A204.1 (cell line): Measurements from ENCODE around the gene SPATA45.
"Not testable (repeated sequence)": the region's sequence is repeated elsewhere in the genome, so short reads cannot be mapped to it uniquely, and the experiment has no call there.

ENCODE experiments used
- FAIRE-seq: peaks from 2 replicates; lab custom pipeline; 2012; peaks lifted over from hg19 to GRCh38; lab: Jason Lieb, UNC

The SPATA45 gene

DNA sequence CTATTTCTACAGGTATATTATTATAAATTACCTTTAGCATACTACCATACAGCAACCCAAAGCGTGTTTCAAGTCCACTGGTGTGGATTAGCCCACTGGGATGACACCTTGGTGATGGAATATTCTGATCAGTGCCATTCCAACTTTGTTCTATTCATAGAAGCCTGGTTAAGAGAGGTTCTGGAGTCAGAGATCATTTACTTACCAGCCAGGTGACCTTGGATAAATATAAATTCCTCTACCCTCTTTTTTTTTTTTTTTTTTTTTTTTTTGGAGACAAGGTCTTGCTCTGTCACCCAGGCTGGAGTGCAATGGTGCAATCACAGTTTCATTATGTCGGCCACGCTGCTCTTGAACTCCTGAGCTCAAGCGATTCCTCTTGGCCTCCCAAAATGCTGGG lies at the start of gene SPATA45:
TSS of gene SPATA45 (minus strand) at position 101 of the 400 bp plus-strand sequence. CDS start 11,500 bp downstream, outside the sequence.
- no peak for FAIRE-seq

DNA sequence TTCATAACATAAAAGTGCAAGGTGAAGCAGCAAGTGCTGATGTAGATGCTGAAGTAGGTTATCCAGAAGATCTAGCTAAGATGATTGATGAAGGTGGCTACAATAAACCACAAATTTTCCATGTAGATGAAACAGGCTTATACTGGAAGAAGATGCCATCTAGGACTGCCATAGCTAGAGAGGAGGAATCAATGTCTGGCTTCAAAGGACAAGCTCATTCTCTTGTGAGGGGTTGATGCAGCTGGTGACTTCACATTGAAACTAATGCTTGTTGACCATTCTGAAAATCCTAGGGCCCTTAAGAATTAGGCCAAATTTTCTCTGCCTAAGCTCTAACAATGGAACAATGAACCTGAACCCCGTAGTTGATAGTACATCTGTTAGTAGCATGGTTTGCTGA lies 44.7 kb upstream of the SPATA45 start:
- FAIRE-seq = no peak

DNA sequence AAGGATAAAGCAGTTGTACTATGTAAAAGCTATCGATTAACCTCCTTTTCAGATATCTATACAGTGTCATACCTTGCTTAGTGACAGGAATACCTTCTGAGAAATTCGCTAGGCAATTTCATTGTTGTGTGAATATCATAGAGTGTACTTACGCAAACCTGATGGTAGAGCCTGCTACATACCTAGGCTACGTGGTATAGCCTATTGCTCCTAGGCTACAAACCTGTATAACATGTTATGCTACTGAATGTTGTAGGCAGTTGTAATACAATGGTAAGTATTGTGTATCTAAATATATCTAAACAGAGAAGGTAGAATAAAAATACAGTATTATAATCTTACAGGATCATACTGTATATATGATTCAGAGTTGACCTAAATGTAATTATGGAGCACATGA lies 37.1 kb upstream of the SPATA45 start:
- FAIRE-seq = no peak

DNA sequence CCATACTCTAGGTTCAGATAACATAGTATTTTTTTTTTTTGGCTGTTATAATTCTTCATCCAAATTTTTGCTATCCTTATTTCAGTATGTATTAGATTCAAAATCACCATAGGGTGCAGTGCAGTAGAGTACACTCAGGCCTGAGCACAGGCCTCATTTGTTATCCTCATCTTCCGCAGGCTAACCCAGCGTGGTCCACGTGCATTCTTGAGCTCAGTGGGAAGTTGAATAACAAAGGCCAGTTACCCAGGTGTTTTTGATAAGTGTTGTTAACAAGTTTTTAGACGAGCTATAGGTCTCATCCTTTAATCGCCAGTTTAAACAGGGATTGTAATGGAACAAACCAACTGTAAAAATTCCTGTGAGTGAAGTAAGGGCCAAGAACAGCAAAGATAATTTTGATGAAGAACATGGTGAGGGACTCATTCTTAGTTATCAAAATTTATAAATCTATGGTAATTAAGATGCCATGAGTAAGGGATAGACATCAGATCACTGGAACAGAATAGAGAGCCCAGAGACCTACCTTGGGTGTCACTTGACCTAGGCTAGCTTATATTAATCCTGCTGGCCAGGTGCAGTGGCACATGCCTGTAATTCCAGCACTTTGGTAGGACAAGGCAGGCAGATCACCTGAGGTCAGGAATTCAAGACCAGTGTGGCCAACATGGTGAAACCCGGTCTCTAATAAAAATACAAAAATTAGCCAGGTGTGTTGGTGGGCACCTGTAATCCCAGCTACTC lies 32.7 kb upstream of the SPATA45 start:
- no peak for FAIRE-seq

DNA sequence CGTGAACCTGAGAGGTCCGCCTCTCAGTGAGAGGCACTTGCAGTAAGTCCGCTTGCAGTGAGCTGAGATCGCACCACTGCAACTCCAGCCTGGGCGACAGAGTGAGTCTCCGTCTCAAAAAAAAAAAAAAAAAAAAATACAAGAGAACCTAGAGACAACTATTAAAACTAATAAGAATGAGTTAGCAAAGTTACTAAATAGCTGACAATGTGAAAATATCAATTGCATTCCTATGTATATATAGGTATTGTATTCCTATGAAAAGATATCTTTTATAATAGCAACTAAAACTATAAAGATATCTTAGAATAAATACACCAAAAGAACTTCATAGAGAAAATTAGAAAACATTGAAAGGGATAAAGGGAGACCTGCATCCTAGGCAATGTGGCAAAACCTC lies 31.0 kb upstream of the SPATA45 start:
- FAIRE-seq = no peak

DNA sequence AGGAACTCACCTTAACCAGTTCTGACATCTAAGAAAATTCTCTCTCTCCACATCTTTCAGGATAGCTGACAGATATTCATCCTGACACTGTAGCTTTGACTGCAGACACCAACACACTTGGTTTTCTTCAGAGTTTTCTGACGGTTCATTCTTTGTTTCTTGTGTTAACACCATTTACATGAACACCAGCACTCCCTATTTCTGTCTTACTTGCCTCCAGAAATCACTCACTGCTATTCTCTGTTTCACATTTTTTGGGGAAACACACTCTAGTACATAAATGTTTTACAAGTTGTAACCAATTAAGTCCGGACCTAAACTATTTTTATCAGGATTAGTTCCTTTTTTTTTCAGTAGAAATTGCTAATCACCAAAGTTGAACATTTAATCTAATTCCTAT lies 26.1 kb upstream of the SPATA45 start:
- no peak for FAIRE-seq

DNA sequence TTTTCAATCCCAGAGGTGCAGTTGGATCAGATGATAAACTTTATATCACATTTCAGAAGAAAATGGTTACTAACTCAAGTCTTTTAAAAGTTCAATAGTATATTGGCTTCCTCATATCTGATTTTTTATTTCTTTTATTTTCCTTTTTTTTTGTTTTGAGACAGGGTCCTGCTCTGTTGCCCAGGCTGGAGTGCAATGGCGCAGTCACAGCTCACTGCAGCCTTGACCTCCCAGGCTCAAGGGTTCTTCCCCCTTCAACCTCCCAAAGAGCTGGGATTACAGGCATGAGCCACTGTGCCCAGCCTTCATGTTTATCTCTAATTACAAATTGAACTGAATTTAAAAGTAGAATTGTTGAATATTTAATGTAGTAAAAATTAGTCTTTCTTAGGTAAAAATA lies 24.5 kb upstream of the SPATA45 start:
- no peak for FAIRE-seq

DNA sequence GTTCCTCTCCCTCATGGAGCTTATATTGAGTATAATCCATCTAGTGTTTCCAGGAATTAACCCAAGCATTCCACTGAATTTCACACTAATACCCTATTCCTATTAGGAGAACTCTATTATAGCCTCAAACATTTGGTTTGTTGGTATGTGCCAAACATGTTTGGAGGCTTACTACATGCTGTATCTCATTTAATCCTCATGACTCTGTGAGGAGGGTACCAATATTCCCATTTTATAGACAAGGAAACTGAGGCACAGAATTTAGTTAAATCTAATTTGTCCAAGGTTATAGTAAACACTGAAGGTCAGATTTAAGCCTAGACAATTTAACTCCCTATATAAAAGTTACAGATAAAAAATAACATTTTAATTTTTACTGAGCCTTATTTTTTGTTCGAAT lies 19.7 kb upstream of the SPATA45 start:
- no peak for FAIRE-seq

DNA sequence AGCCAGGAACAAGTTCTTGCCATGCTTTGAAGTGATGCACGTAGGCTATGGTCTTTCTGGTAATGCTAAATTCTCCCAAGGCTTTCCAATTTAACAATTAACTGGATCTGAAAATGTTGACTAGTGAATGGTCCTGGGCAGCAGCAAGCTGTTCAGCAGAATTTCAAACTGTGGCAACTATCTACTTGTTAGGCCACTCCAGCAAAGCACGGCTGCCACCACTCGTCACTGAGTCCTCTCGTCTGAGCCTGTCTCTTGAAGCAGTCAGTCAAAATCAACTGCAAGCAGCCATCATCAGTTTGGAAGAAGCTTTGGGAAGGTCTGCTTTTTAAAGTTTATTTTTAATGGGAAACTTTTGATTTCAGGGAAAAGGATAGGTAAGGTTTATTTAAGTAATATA lies 16.8 kb upstream of the SPATA45 start:
- FAIRE-seq = no peak

DNA sequence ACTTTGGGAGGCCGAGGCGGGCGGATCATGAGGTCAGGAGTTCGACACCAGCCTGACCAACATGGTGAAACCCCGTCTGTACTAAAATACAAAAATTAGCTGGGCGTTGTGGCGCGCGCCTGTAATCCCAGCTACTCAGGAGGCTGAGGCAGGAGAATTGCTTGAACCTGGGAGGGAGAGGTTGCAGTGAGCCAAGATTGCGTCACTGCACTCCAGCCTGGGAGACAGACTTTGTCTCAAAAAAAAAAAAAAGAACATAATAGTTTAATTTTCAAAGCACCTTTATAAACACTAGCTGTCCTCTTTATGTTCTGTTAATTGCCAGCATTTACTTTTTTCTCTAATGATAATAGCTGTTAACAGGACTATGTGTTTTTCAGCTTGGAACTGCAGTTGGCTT lies 15.9 kb upstream of the SPATA45 start:
- FAIRE-seq = not testable (repeated sequence)

DNA sequence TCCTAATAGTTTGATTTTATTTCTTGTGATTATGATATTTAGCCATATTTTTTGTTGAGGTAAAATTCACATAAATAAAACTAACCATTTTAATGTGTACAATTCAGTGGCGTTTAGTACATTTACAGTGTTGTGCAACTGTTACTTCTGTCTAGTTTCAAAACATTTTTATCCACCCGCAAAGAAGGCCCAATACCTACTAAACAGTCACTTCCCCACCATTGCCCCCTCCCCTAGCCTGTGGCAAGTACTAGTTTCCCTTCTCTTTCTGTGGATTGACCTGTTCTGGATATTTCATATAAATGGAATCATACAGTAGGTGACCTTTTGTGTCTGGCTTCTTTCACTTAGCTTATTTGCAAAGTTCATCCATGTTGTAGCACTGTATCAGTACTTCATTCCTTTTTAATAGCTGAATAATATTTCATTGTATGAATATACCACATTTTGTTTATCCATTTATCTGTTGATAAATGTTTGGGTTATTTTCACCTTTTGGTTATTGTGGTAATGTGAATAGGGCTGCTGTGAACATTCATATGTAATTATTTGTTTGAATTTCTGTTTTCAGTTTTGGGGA lies 14.8 kb upstream of the SPATA45 start:
- no peak for FAIRE-seq

DNA sequence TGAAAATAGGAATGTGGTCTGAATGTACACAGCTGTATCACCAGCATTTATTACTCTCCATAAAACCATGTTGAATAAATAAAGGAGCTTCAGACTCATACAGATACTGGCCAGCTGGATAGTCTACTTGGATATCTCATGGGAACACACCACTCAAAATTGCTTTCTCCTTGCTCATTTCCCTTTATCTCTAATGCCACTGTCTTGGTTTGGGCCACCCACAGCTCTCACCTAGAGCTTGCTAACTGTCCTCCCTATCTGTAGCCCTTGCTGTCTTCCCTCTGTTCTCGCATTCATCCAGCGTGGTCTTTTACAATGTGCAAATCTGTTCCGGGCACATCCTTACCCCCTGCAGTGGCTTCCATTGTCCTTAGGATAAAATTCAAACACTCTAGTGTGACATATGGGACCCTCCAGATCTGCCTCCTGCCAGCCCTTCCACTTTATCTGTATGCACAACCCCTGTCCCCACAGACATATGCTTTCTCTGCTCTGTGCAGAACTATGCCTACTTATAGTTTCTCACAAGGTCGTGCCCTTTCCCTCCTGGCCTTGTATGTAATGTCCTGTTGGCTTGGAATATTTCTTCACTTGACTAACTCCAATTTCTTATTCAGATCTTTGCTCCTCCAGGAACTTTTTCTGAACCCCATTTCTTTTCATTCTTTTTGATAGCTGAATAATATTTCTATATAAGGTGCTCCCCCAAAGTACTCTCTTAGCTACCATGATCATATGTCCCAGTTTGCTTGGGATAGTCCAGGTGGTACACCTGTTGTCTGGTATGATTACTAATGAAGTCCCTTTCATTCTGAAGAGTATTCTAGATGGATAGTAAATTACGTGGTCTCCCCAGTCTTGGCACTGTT lies 13.5 kb upstream of the SPATA45 start:
- FAIRE-seq = no peak

DNA sequence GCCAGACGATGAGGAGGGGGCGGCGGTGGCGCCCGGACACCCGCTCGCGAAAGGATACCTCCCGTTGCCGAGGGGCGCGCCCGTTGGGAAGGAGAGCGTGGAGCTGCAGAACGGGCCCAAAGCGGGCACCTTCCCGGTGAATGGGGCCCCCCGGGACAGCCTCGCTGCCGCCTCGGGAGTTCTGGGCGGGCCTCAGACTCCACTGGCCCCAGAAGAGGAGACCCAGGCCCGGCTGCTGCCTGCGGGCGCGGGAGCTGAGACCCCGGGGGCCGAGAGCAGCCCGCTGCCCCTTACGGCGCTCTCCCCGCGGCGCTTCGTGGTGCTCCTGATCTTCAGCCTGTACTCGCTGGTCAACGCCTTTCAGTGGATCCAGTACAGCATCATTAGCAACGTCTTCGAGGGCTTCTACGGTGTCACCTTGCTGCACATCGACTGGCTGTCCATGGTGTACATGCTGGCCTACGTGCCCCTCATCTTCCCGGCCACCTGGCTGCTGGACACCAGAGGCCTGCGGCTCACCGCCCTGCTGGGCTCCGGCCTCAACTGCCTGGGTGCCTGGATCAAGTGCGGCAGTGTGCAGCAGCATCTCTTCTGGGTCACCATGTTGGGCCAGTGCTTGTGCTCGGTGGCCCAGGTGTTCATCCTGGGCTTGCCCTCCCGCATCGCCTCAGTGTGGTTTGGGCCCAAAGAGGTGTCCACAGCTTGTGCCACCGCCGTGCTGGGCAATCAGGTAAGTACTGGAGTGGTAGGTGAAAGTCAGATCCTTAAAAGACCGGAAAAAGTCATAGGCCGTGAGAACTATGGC lies 11.2 kb upstream of the SPATA45 start:
- no peak for FAIRE-seq

DNA sequence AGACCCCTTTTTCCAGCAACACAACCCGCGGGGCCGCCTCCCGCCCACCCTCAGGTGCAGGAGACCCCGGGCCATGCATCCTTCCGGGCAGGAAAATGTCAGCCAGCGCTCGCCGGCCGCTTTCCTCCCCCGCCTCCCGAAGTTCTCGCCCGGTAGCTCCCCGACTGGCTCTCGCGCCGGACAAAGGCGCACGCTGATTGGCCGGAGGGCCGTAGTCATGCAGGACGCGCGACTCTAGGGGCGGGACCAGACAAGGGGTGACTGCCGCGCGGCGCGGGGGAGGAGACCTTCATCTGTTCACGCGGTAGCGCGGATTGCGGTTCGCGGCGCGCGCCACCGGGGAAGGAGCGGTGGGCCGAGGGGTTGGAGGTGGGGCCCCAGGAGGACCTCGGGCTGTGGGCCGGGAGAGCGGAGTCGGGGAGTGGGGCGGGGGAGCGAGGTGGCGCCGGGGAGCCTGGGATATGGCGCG lies 10.6 kb upstream of the SPATA45 start, which contains the start of gene FLVCR1:
TSS of gene FLVCR1 (plus strand) at position 284 of the 469 bp plus-strand sequence. CDS start at position 462, 178 bp downstream.
- FAIRE-seq = peak; percentile 88

DNA sequence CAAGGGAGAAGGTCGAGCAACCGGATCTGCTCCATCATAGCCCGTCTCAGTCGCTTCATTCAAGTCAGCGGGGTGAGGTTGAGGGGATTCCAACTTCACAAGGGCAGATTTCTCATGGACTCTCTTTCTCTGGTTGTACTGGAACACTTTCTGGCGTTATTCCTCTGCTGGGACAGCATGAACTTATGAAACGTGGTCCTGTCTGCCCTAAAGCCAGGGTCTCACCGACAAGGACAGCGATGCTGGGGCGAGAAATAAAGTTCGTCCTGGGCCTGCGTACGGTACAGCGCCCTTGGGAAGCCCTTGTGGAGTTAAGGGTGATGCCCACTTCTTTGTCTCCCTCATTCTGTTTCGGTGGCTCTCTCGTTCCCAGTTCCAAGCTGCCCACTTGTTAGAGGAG lies 9.3 kb upstream of the SPATA45 start:
- FAIRE-seq = no peak

DNA sequence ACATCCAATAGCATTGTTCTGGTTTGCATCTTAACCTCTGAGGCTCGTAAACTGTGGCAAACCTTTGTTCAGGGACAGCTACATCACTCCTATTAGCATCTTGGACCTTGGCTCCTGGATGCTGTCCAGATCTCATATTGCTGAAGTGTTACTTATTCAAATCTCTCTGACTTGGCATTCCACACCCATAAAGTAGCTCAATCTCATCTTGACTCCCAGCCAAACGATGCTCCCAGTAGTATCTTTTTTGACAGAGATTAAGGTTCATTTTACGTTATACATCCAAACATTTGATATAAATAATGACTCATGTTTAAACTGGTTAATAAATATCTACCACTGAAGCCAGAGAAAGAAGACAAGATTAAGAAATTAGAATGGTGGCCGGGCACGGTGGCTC lies 6.2 kb upstream of the SPATA45 start:
- no peak for FAIRE-seq

DNA sequence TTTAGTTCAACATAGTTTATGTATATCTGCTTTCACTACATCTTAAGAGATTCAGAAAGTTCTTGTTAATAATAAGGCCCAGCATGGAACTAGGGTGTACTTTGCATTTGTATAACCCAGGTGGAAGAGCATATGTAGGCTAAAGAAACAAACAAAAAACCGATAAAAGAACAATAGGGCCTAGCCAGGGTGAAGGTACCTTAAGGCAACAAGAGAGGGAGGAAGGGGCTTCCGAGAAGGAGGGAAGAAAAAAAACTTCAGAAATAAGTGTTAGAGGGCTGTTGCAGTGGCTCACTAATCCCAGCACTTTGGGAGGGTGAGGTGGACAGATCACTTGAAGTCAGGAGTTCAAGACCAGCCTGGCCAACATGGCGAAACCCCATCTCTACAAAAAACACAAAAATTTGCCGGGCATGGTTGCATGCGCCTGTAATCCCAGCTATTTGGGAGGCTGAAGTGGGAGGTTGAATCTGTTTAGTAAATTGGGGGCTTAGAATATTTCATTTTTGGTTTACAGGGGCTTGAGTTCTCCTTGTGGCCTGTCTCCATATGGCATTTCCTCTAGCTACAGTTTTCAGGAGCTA lies 4.7 kb upstream of the SPATA45 start:
- FAIRE-seq = no peak

DNA sequence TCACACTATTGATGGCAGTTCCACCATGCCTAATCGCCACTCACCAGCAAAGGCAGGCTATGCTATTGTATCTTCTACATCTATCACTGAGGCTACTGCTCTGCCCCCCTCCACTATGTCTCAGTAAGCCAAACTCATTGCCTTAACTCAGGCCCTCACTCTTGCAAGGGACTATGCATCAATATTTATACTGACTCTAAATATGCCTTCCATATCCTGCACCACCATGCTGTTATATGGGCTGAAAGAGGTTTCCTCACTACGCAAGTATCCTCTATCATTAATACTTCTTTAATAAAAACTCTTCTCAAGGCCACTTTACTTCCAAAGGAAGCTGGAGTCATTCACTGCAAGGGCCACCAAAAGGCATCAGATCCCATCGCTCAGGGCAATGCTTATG lies 2.9 kb downstream of the SPATA45 start:
- not testable (repeated sequence) for FAIRE-seq

DNA sequence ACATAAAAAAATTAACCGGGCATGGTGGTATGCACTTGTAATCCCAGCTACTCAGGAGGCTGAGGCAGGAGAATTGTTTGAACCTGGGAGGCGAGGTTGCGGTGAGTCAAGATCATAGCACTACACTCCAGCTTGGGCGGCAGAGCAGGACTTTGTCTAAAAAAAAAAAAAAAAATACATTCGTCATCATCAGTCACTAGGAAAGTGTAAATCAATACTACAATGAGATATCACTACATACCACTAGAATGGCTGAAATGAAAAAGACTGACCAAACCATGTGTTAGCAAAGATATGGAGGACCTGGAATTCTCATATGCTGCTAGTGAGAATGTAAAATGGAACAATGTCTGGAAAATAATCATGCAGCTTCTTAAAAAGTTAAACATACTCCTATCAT lies 9.3 kb downstream of the SPATA45 start:
- FAIRE-seq = no peak

DNA sequence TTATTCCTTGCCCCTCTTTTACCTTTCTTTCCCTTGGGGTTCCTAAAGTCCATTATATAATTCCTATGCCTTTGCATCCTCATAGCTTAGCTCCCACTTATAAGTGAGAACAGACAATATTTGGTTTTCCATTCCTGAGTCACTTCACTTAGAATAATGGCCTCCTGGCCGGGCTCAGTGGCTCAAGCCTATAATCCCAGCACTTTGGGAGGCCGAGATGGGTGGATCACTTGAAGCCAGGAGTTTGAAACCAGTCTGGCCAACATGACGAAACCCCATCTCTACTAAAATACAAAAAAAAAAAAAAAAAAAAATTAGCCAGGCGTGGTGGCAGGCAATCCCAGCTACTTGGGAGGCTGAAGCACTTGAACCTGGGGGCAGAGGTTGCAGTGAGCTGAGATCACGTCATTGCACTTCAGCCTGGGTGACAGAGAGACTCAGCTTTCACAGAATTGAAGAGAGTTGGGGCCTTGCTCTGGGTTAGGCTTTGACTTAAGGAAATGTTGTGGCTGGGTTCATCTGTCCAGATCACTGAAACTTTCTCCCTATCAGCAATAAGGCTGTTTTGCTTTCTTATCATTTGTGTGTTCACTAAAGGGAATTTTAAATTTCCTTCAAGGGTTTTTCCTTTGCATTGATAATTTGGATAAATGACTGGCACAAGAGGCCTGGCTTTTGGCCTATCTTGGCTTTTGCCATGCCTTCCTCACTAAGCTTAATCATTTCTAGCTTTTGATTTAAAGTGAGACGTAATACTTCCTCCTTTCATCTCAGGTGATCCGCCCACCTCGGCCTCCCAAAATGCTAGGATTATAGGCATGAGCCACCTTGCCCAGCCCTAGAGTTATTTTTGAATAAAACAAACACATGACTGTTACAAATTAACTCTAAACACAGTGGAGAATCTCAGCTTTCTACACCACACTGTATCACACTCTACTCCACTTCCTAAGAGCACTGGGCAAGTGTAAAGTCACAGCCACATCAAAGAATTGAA lies 13.9 kb downstream of the SPATA45 start:
- FAIRE-seq = not testable (repeated sequence)
